ENCODE measurements around the gene CDCA5.

GRCh38 chr11:65121865-65122696 is 38.2 kb upstream of the CDCA5 start, which contains the start of the genes FAU and MRPL49:
- TF ChIP-seq POLR2A (IDR thresholded peaks at IDR 0.05) (peak; percentile 64 to 82), CTCF (IDR thresholded peaks at IDR 0.05) (peak in 1 of 3 experiments; percentile 25)
